KBM-7 (cell line): ENCODE measurements around the gene GGT5.
"Not testable (repeated sequence)": the region's sequence is repeated elsewhere in the genome, so short reads cannot be mapped to it uniquely, and the experiment has no call there.

Experiments used
- DNase-seq: peaks from one replicate; pipeline ENCODE4 v3.0.0-alpha.2; 2015
- in situ Hi-C: fragments of 300-500 bp; cut with MboI; formaldehyde crosslinking; loops from 2 replicates; pipeline ENCODE4 v1.14.3; 2020; ENCODE audit warnings: low sequenced_read_pairs, low pct_unique_long_range_greater_than_20kb, mixed read lengths

Gene GGT5

DNA sequence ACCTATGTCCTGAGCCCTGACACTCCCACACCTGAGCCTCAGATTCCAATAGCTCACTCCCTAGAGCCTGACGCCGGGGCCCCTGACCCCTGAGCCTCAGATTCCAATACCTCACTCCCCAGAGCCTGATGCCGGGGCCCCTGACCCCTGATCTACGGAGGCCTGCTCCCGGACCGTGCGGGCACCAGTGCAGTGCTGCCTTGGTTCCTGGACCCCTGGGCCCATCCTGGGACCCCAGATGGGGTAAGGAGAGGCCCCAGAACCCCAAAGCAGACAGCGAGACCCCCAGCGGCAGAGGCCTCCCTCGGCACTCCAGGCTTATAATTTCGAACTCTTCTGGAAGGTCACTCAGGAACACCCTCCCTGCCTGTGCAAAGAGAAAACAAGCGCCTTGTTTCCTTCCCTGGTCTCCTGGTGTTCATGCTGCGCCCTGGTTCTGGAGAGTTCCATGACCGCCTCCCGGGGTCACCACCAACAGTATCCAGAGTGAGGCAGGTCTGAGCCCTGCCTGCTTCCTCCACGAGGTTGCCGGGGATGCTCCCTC, 56.1 kb downstream of the GGT5 start:
- in situ Hi-C loops: no loop called here

DNA sequence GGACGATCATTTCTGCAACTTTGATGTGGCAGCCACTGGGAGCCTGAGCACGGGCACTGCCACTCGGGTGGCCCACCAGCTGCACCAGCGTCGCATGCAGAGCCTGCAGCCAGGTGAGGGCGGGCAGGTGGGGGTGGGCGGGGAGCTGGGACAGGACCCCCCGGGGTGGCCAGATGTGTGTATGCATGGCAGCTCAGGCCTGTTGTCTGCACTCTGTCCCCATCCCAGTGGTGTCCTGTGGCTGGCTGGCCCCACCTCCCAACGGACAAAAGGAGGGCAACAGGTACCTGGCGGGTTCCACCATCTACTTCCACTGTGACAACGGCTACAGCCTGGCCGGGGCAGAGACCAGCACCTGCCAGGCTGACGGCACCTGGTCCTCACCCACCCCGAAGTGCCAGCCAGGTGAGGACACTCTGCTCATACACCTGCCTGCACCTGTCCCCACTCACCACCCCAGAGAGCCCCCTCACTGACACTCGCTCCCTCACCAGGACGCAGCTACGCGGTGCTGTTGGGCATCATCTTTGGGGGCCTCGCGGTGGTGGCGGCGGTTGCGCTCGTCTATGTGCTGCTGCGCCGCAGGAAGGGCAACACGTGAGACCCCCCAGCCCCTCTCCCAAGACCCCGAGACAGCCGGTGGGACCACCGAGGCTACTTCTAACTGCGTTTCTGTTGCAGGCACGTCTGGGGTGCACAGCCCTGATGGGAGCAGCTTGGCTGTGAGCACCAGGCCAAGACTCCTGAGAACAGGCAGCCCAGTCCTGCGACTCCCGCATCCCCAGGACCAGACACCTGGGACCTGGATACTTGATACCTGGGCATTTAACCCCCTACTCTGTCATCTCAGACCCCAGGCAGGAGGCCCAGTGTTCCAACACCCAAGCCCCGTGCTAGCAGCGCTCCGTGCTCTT, 56.9 kb downstream of the GGT5 start:
- DNase-seq: no peak
- in situ Hi-C loops: no loop called here

More for the DNA sequence above, 56.1 kb downstream of the GGT5 start:
- DNase-seq: no peak

DNA sequence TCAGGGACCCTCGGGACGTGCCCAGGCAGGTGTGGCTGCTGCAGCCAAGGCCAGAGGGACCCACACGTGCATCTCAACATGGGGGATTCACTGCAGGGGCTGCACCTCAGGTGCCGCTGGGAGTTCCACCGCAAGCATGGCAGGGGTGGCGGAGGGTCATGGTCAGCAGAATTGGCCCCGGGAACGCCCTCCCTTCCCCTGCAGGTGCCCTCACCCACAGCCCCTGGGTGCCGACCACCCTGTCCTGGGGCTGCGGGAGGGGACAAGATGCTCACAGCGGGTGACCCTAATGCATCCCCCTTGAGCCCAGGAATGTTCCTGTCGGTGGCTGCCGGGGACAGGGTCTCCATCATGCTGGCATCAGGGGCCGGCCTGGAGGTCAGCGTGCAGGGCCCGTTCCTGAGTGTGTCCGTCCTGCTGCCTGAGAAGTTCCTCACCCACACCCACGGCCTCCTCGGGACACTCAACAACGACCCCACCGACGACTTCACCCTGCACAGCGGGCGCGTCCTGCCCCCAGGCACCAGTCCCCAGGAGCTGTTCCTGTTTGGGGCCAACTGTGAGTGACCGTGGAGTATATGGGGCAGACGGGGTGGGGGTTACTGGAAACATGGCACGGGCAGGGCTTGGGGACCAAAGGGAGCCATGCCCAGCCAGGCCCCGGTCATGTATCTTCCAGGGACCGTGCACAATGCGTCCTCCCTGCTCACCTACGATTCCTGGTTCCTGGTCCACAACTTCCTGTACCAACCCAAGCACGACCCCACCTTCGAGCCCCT, 57.8 kb downstream of the GGT5 start:
- in situ Hi-C loops: no loop called here
- no peak for DNase-seq

DNA sequence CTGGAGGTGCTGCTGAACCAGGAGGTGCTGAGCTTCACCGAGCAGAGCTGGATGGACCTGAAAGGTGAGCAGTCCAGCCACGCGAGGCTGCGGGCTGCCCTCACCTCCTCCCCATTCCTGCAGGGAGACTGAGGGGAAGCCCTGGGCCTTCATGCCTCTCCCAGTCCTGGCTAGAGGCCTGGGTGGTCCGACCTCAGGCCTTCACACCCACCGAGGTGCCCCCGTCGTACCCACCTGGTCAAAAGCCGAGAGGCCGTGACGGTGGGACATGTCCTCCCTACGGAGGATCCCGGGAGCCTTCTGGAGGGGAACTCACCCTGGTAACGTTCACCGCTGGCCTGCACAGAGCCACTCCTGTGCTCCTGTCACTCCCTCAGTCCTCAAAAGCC, 58.5 kb downstream of the GGT5 start:
- in situ Hi-C loops: no loop called here
- no peak for DNase-seq

DNA sequence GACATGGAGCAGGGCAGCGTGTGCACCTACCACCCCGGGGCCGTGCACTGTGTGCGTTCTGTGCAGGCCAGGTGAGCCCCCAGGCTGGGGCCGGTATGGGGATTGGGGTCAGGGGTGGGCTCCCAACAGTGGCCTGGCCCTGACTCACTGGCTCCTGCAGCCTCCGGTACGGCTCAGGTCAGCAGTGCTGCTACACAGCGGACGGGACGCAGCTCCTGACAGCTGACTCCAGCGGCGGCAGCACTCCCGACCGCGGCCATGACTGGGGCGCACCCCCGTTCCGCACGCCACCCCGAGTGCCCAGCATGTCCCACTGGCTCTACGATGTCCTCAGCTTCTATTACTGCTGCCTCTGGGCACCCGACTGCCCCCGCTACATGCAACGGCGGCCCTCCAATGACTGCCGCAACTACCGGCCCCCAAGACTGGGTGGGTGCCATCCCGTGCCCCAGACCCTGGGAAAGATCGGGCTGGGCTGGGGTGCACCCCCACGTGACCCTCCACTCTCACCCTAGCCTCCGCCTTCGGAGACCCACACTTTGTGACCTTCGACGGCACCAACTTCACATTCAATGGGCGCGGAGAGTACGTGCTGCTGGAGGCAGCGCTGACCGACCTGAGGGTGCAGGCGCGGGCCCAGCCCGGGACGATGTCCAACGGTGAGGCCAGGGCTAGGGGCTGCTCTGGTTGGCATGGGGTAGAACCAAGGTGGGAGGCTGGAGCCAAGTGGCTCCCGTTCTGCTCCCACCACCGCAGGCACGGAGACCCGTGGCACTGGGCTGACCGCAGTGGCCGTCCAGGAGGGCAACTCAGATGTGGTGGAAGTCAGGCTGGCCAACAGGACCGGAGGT, 59.2 kb downstream of the GGT5 start:
- DNase-seq: no peak
- in situ Hi-C loops: no loop called here

DNA sequence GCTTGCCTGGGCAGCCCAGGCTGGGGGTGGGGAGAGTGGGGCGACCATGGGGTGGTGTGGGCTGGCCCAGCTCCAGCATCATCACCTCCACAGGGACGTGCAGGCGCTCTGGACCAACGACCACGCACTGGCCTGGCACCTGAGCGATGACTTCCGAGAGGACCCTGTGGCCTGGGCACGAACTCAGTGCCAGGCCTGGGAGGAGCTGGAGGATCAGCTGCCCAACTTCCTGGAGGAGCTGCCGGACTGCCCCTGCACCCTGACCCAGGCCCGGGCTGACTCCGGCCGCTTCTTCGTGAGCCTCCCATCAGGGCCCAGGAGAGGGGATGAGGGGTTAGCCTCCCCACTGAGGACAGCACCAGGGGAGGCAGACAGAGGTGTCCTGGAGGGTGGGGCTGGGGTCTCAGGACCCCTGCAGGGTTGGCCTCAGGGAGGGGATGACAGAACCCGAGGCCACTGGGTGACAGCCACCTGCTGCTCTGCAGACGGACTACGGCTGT, 59.8 kb downstream of the GGT5 start:
- in situ Hi-C loops: no loop called here

DNA sequence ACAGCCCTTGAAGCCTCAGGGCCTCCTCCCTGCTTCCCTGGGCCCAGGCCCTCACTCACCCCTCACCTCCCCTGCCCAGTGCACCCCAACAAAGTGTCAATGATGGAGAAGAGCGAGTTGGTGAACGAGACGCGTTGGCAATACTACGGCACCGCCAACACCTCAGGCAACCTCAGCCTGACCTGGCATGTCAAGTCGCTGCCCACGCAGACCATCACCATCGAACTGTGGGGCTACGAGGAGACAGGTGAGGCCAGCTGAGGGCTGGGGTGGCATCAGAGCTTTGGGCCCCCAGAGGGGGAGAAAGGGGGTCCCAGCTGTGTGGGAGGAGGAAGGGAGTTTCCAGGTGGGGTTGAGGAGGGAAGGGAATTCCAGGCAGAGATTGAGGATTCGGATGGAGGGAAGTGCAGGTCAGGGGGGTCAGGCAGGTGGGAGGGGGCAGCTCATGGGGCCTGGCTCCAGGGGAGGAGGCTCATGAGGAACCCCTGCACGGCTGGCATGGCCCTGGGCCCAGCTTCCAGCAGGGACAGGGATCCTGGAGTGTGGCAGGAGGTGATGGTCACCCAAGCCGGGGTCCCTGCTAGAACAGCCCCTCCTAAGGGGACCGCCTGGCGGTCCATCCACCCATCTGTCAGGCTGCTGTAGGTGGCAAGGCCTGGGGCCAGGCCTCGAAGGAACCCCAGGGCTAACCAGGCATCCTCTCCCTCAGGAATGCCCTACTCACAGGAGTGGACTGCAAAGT, 60.7 kb downstream of the GGT5 start:
- in situ Hi-C loops: no loop called here
- DNase-seq: no peak

More for the DNA sequence above, 59.8 kb downstream of the GGT5 start:
- no peak for DNase-seq

DNA sequence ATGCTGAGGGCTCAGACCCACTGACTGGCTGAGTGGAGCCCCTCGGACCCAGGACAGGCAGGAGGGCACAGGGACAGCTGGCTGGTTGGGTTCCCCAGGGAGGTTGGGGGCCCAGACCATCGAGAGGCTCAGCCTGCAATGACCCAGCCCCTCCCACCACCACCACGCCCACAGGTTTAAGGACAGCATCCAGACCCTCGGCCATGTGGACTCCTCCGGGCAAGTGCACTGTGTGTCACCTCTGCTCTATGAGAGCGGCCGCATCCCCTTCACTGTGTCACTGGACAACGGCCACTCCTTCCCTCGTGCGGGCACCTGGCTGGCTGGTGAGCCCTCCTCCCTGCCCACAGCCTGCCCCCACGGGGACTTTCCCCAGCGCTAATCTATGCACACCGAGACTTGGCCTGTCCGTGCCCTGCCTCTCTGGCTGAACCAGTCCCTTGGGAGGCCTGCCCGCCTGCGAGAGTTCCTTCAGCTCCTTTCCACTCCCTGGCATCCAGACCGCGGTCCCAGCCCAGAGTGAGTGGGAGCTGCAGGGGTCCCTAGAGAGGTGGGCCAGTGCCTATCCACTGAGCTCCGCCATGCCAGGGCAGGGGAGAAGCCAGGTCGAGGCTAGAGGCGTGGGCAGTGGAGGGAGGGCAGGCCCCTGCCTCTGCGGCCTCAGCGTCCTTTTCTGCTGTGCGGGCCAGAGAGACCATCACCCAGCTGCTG, 61.4 kb downstream of the GGT5 start:
- in situ Hi-C loops: no loop called here
- no peak for DNase-seq

DNA sequence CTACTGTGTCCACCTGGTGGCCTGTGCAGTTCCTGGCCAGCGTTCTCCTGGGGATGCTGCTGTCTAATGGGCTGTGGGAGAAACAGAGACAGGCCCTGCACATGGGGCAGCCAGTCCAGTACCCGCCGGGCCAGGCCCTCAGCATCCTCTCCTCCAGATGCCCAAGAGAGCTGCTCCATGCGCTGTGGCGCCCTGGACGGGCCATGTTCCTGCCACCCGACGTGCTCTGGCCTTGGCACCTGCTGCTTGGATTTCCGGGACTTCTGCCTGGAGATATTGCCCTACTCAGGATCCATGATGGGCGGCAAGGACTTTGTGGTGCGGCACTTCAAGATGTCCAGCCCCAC, 62.0 kb downstream of the GGT5 start:
- in situ Hi-C loops, DNase-seq: not testable (repeated sequence)

DNA sequence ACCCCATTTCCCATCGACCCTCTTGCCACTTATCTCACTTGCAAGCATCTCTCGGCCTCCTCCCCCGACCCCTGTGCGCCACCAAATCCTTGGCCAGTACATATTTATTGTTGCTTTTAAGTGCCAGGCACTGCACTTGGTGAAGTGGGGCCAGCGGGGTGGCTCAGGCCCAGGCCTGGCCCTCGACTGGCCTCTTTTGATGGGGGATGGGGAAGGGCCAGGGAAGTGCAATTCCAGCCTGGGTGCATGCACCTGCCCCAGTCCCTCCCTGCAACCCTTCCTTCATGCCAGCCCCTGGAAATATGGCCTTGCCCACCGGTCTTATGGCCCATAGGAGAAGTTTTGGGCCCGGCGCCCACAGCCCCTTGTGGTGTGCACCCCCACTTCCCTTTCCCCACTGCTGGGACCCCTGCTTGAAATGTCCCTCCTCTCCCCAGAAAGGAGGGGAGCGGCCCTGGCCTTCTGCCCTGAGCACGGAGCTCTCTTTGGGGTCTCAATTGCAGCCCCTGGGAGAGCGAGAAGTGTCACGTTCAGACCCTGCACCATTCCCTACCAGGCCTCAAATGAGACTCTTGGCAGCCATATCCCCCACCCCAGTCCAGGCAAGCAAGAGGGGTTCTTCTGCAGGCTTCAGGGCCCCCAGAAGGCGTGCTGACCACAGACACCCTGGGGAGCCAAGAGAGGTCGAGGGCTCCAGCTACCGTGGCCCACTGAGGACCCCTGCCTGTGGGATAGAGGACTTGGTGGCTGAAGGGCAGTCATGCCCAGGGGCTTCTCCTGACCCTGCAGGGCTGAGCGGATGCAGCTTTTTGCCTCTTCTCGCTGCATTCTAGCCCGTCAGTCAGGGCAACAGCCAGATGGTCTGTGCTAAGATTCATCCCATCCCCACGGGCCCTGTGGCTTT, 62.6 kb downstream of the GGT5 start:
- in situ Hi-C loops: no loop called here

DNA sequence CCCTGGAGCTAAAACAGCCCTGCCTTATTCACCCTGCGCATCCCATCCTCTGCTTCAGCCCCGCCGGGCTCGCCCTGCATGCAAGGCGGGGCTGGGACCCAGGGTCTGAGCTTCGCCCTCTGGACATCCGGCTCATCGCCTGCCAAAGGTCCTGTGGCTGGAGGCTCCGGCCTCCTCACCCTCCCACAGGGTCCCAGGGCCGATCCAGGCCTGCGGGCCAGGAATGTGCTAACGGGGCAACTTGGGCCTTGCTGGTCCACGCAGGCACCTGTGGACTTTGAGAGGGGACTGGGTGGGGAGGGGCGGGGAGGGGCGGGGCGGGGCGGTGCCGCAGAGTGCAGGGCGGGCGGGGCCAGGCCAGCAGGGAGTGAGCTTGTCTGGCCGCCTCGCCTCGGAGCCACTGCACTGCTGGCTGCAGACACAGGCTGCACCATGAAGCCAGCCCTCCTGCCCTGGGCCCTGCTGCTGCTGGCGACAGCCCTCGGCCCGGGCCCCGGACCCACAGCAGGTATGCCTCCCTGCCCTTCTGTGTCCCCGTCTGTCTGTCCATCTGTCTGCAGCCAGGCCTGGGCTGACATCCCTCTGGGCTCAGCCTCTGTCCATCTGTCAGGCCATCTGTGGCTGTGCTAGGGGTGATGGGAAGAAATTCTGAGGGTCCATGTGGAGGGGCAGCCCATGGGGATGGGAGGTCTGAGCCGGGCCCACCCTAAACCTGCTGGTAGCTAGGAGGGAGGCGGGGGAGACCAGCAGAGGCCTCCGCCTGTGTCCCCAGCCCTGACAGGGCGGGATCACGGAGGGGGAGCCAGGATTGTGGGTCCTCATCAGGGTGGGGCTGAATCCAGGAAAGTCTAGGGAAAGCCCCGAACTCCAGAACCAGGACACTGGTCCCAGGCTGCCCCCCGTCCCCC, 63.5 kb downstream of the GGT5 start, which contains the start of gene SUSD2:
SUSD2 (plus strand) TSS at position 400 of the 908 bp plus-strand sequence; CDS start at position 433, 33 bp downstream.
- in situ Hi-C loops: no loop called here
- DNase-seq: no peak

More for the DNA sequence above, 62.6 kb downstream of the GGT5 start:
- no peak for DNase-seq

DNA sequence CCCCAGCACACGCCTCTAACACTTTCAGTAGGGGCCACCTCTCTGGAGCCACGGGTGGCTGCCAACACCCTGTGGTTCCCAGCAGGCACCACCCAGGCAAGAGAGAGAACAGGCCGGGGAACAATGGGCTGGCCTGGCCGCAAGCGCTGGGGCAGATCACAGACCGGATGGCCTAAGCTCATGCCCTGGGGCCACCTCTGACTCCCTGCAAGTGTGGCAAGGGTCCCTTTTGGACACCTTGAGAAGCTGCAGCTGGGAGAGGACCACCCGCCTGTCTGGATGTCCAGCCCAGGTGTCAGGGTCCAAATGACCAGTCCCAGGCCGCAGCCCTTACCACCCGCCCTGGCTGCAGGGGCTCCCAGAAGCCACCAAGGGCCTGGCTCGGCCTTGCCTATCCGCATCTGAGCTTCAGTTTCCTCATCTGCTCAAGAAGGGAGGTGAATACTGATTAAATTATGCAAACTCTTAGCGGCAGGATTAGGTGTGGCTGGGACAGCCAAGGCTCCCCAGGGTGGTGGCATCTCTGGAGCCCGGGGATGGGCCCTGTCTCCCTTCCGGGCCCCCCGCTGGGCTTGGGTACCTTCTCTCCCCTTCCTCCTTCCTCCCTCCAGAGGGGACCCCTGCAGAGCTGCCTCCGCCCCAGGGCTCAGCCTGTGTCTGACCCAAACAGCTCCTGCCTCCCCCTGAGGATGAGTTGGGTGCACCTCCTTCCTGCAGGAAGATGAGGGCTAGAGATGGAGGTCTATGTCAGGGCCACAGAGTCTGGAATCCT, 64.4 kb downstream of the GGT5 start:
- no peak for DNase-seq
- in situ Hi-C loops: no loop called here

DNA sequence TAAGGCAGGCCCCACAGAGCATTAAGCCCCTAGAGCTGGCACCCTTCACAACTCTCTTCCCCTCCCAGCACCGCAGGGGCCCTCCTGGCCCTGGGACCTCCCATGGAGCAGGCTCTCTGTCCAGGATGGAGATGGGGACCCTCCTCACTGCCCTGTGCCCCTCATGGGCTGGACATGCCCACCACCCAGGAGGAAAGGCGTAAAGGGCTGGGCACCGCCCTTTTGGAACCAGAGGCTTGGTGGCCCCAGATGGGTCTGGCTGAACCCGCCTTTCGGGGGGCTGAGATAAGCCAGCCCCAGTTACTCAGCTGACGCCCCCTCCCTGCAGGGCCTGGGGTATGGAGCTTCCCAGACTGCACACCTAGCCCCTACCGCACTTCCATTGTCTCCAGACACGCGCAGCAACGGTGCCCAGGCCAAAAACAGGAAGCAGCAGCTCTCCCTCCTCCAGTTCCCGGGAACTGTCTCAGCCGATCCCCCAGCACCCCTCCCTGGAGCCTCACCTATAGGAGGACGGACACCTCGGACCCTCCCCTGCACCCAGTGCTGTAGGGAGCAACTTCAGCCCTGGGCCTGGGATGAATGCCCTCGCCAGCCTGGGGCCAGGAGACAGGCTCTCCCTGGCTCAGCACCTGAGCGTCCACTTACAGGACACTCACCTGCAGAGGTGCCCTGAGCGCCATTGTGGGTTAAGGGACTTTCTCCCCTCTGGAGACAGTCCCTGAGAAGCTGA, 65.2 kb downstream of the GGT5 start:
- in situ Hi-C loops: no loop called here
- no peak for DNase-seq
